Measurements from ENCODE around the gene RXFP2.

- TF ChIP-seq CTCF (IDR thresholded peaks at IDR 0.05 in 8 of 11, conservative IDR thresholded peaks at IDR 0.05 in 3 of 11) (no peak), POLR2AphosphoS5 (IDR thresholded peaks at IDR 0.05) (no peak)
Observed at GRCh38 chr13:31848621-31849020, 109.3 kb downstream of the RXFP2 start.

Measured in spleen (tissue), 7 donors.